ENCODE data around the gene CCP110. TPM values are rescaled to one million over a fixed set of nuclear protein-coding genes. Genes with fewer than 3 reads are reported as not detected.

The CCP110 gene
- total RNA-seq, 3 donors from 2014 or later (not counting 1 experiment from before 2014, with no cell fraction given) = 14.1 to 18.0 (median 17.5) TPM

- Mint-ChIP-seq H3K4me1 (peaks cover 64 to 72% of the 10 kb centered on the region in 2 donors), H3K9me3 (no peaks in the 10 kb centered on the region), H3K4me3 (peak within 1 kb of the TSS; percentile 98), H3K36me3 (peaks cover 6% of the 10 kb centered on the region), H3K27me3 (ENCODE audit: low read depth in 2 of 2) (no peaks in the 10 kb centered on the region), H3K27ac (peak within 1 kb of the TSS; percentile 92 to 94)
- H3K27me3 ChIP-seq (ENCODE audit: control insufficient read depth, insufficient read depth, low read length) = no peaks in the 10 kb centered on the region
- ATAC-seq (peak; percentile 73 to 85 (median 76)), DNase-seq (peak; percentile 84 to 94)
- H3K4me3 ChIP-seq (ENCODE audit: low read length) = peak within 1 kb of the TSS; percentile 79
- peak within 1 kb of the TSS; percentile 77 for H3K27ac ChIP-seq (ENCODE audit: low read length)
- H3K9me3 ChIP-seq (ENCODE audit: control insufficient read depth, insufficient read depth, low read length) = no peaks in the 10 kb centered on the region
- H3K36me3 ChIP-seq (ENCODE audit: control insufficient read depth, insufficient read depth, low read length) = peaks cover 3% of the 10 kb centered on the region
- peaks cover 33% of the 10 kb centered on the region for H3K4me1 ChIP-seq (ENCODE audit: control insufficient read depth, insufficient read depth, low read length)
- under 1% methylated on average over 62 of the region's 62 CpGs for WGBS (ENCODE audit: insufficient coverage)
- no peak for TF ChIP-seq CTCF (IDR thresholded peaks at IDR 0.05)
- intact Hi-C loops (cut with micrococcal nuclease) = loop anchor here (2.0 kb wide), 1 partner anchor 19 kb away; no protein-coding TSS in a partner anchor
These were observed 2.0 kb upstream of the CCP110 start, which contains the start of gene GDE1 for GRCh38 chr16:19521471-19522396. Gene GDE1 (minus strand): TSS chr16:19522098. CDS start chr16:19521964, 134 bp downstream.

GRCh38 chr16:19522397-19522732 lies 1.4 kb upstream of the CCP110 start:
- Histone ChIP-seq H3K4me1 (ENCODE audit: control insufficient read depth, insufficient read depth, low read length) (peaks cover 33% of the 10 kb centered on the region), H3K4me3 (ENCODE audit: low read length) (no peak overlapping the region), H3K36me3 (ENCODE audit: control insufficient read depth, insufficient read depth, low read length) (no peaks in the 10 kb centered on the region), H3K27me3 (ENCODE audit: control insufficient read depth, insufficient read depth, low read length) (no peaks in the 10 kb centered on the region), H3K9me3 (ENCODE audit: control insufficient read depth, insufficient read depth, low read length) (no peaks in the 10 kb centered on the region), H3K27ac (ENCODE audit: low read length) (peak overlapping the region; percentile 77)
- no peaks in the 10 kb centered on the region for H3K27me3 Mint-ChIP-seq (ENCODE audit: low read depth in 2 of 2)
- peaks cover 6% of the 10 kb centered on the region for H3K36me3 Mint-ChIP-seq
- H3K4me1 Mint-ChIP-seq = peaks cover 57 to 66% of the 10 kb centered on the region in 2 donors
- DNase-seq = no peak
- H3K27ac Mint-ChIP-seq = peak overlapping the region; percentile 92 to 94
- no peak for TF ChIP-seq CTCF (IDR thresholded peaks at IDR 0.05)
- H3K9me3 Mint-ChIP-seq = no peaks in the 10 kb centered on the region
- peak overlapping the region; percentile 98 for H3K4me3 Mint-ChIP-seq
- ATAC-seq = no peak
- WGBS (ENCODE audit: insufficient coverage) = 47% methylated on average over 4 of the region's 5 CpGs
- intact Hi-C loops (cut with micrococcal nuclease) = no loop called here

- H3K4me1 Mint-ChIP-seq = peaks cover 53 to 62% of the 10 kb centered on the region in 2 donors
These were observed 982 bp upstream of the CCP110 start for GRCh38 chr16:19522760-19523159.

More at GRCh38 chr16:19522760-19523159, 982 bp upstream of the CCP110 start:
- Histone ChIP-seq H3K9me3 (ENCODE audit: control insufficient read depth, insufficient read depth, low read length) (no peaks in the 10 kb centered on the region), H3K4me3 (ENCODE audit: low read length) (no peak overlapping the region), H3K36me3 (ENCODE audit: control insufficient read depth, insufficient read depth, low read length) (no peaks in the 10 kb centered on the region), H3K4me1 (ENCODE audit: control insufficient read depth, insufficient read depth, low read length) (peaks cover 33% of the 10 kb centered on the region), H3K27me3 (ENCODE audit: control insufficient read depth, insufficient read depth, low read length) (no peaks in the 10 kb centered on the region), H3K27ac (ENCODE audit: low read length) (no peak overlapping the region)
- H3K27me3 Mint-ChIP-seq (ENCODE audit: low read depth in 2 of 2) = no peaks in the 10 kb centered on the region
- TF ChIP-seq CTCF (IDR thresholded peaks at IDR 0.05) = no peak
- peak in 1 of 2 donors; percentile 11 for DNase-seq
- H3K27ac Mint-ChIP-seq = peak overlapping the region; percentile 92 to 94
- H3K36me3 Mint-ChIP-seq = peaks cover 6% of the 10 kb centered on the region
- WGBS (ENCODE audit: insufficient coverage) = 95% methylated on average over 2 of the region's 2 CpGs
- no peak for ATAC-seq
- intact Hi-C loops (cut with micrococcal nuclease) = loop anchor here (1.0 kb wide), 1 partner anchor 33 kb away; the partner anchor contains the start of gene VPS35L
- H3K9me3 Mint-ChIP-seq = no peaks in the 10 kb centered on the region
- H3K4me3 Mint-ChIP-seq = peak overlapping the region; percentile 98

Measured in natural killer cell (primary cell).